Hepatocyte (in vitro differentiated cells): ENCODE measurements around the gene TERF2IP.

Experiments used
- CTCF ChIP-seq: fragments of 200-600 bp; sonication (generic); IDR thresholded peaks from 2 replicates; pipeline ENCODE4 v1.5.1; 2016; ENCODE audit warnings: antibody characterized with exemption, mild to moderate bottlenecking; ENCODE audit not compliant: poor library complexity
- EZH2 ChIP-seq: fragments of 200-600 bp; sonication (generic); IDR thresholded peaks from 2 replicates; pipeline ENCODE4 v1.6.1; 2016; ENCODE audit warnings: antibody characterized with exemption, mild to moderate bottlenecking, borderline replicate concordance
- EZH2phosphoT487 ChIP-seq: fragments of 200-600 bp; sonication (generic); IDR thresholded peaks from one replicate; pipeline ENCODE4 v1.6.1; 2018; ENCODE audit warnings: antibody characterized with exemption, mild to moderate bottlenecking, low read depth, moderate library complexity; ENCODE audit not compliant: unreplicated experiment, severe bottlenecking

GRCh38 chr16:75626806-75627205, 20.8 kb upstream of the TERF2IP start:
- TF ChIP-seq CTCF: no peak
- TF ChIP-seq EZH2: no peak
- TF ChIP-seq EZH2phosphoT487: no peak
